ENCODE results near the gene PCDHGB1.

DNA sequence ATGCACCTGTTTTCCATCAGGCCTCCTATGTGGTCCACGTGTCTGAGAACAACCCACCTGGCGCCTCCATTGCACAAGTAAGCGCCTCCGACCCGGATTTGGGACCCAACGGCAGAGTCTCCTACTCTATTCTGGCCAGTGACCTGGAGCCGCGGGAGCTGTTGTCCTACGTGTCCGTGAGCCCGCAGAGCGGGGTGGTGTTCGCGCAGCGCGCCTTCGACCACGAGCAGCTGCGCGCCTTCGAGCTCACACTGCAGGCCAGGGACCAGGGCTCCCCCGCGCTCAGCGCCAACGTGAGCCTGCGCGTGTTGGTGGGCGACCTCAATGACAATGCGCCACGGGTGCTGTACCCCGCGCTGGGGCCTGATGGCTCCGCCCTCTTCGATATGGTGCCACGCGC is 1.7 kb downstream of the PCDHGB1 start:
- no peak for TF ChIP-seq CTCF (IDR thresholded peaks at IDR 0.05; ENCODE audit: poor library complexity, severe bottlenecking)
- no peak for TF ChIP-seq POLR2AphosphoS5 (IDR thresholded peaks at IDR 0.05)

Measured in neural cell (in vitro differentiated cells).